Neural progenitor cell (in vitro differentiated cells): Measurements from ENCODE around the gene CES3.

Source experiments
- EZH2phosphoT487 ChIP-seq: fragments of 200-600 bp; sonication (generic); IDR thresholded peaks from 2 replicates; pipeline ENCODE4 v1.6.1; 2017; ENCODE audit warnings: antibody characterized with exemption
- TF ChIP-seq, protein P1 (sequence below): fragments of 200-600 bp; sonication (generic); IDR thresholded peaks from 2 replicates; pipeline ENCODE4 v1.5.1; 2017; ENCODE audit warnings: antibody characterized with exemption, mild to moderate bottlenecking

DNA sequence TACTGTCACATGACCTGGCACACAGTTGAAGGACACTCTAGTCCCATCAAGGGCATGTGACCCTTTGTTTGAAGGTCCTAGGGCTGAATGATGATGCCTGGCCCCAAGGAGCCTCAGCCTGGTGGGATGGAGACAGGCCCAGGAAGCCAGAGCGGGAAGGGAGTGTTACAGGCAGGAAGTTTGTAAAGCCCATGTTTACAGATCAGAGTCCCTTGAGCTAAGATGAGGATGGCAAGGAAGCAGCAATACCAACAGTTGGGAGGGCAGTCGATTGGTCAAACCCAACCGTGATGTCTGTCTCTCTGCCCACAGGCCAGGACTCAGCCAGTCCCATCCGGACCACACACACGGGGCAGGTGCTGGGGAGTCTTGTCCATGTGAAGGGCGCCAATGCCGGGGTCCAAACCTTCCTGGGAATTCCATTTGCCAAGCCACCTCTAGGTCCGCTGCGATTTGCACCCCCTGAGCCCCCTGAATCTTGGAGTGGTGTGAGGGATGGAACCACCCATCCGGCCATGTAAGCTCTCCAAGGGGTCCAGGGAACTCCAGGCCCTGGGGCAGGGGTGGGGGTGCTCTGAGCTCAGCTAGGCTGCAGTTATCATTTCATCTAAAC is 23.2 kb upstream of the CES3 start:
- TF ChIP-seq, protein P1, sequence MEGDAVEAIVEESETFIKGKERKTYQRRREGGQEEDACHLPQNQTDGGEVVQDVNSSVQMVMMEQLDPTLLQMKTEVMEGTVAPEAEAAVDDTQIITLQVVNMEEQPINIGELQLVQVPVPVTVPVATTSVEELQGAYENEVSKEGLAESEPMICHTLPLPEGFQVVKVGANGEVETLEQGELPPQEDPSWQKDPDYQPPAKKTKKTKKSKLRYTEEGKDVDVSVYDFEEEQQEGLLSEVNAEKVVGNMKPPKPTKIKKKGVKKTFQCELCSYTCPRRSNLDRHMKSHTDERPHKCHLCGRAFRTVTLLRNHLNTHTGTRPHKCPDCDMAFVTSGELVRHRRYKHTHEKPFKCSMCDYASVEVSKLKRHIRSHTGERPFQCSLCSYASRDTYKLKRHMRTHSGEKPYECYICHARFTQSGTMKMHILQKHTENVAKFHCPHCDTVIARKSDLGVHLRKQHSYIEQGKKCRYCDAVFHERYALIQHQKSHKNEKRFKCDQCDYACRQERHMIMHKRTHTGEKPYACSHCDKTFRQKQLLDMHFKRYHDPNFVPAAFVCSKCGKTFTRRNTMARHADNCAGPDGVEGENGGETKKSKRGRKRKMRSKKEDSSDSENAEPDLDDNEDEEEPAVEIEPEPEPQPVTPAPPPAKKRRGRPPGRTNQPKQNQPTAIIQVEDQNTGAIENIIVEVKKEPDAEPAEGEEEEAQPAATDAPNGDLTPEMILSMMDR = no peak
- TF ChIP-seq EZH2phosphoT487 = no peak
